Ascending aorta (tissue), 2 donors: ENCODE data around the gene PLAC9. TPM values are rescaled to one million over a fixed set of nuclear protein-coding genes. Genes with fewer than 3 reads are reported as not detected.
A peak's percentile ranks its signal among the peaks of the same experiment; 100 is the strongest.

Experiments
- DNase-seq, 2 donors: peaks; one replicate each; pipeline ENCODE4 v3.0.0-alpha.2; 2019; ENCODE audit warnings: low spot score in 2 of 2
- H3K27ac ChIP-seq, 2 donors: fragments of 200-600 bp; sonication (generic); one replicate each; pipeline ENCODE4 v1.5.1; 2016 to 2017; ENCODE audit warnings: mild to moderate bottlenecking in 1 of 2
- H3K27me3 ChIP-seq: fragments of 200-600 bp; sonication (generic); one replicate; pipeline ENCODE4 v1.5.1; 2017
- H3K36me3 ChIP-seq, 2 donors: fragments of 200-600 bp; sonication (generic); one replicate each; pipeline ENCODE4 v1.5.1; 2016
- H3K4me1 ChIP-seq, 2 donors: fragments of 200-600 bp; sonication (generic); one replicate each; pipeline ENCODE4 v1.5.1; 2016 to 2017; ENCODE audit warnings: mild to moderate bottlenecking in 1 of 2
- H3K4me3 ChIP-seq, 2 donors: fragments of 200-600 bp; sonication (generic); one replicate each; pipeline ENCODE4 v1.5.1; 2016 to 2017; ENCODE audit warnings: mild to moderate bottlenecking in 1 of 2
- H3K9me3 ChIP-seq, 2 donors: fragments of 200-600 bp; sonication (generic); one replicate each; pipeline ENCODE4 v1.5.1; 2016
- intact Hi-C: fragments of 100-400 bp; cut with DNase I; formaldehyde crosslinking; loops from one replicate; pipeline ENCODE4 v1.15.1; 2023
- total RNA-seq: library from RNA; depleted of rRNA; stranded (reverse); fragments of >200 nt; gene quantifications from one replicate; pipeline ENCODE4 v1.1.0, GENCODE V29; 2016
- TF ChIP-seq, protein P1 (sequence below), 3 experiments: fragments of 200-600 bp in 2 of 3; fragments of 450-650 bp in 1 of 3; sonication (generic) in 2 of 3; IDR thresholded peaks; one replicate each; pipeline ENCODE4 v1.5.1; 2016 to 2019; ENCODE audit warnings: antibody characterized with exemption in 3 of 3, mild to moderate bottlenecking in 1 of 3, moderate library complexity in 1 of 3

PLAC9 gene
- total RNA-seq, 1 donor from 2014 or later = 221 TPM

DNA sequence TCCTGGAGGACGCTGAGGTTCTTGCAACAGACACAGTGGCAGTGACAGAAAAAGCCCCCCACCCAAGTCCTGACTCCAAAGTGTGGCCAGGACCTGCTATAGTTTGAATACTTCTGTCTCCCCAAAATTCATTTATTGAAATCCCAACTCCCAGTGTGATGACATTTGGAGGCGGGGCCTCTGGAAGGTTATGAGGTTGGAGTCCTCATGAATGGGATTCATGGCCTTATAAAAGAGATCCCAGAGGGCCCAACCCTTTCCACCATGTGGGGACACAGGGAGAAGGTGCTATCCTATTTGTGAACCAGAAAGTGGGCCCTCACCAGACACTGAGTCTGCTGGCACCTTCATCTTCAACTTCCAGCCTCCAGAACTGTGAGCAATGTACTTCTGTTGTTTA lies 54.5 kb downstream of the PLAC9 start:
- intact Hi-C loops = no loop called here
- TF ChIP-seq, protein P1, sequence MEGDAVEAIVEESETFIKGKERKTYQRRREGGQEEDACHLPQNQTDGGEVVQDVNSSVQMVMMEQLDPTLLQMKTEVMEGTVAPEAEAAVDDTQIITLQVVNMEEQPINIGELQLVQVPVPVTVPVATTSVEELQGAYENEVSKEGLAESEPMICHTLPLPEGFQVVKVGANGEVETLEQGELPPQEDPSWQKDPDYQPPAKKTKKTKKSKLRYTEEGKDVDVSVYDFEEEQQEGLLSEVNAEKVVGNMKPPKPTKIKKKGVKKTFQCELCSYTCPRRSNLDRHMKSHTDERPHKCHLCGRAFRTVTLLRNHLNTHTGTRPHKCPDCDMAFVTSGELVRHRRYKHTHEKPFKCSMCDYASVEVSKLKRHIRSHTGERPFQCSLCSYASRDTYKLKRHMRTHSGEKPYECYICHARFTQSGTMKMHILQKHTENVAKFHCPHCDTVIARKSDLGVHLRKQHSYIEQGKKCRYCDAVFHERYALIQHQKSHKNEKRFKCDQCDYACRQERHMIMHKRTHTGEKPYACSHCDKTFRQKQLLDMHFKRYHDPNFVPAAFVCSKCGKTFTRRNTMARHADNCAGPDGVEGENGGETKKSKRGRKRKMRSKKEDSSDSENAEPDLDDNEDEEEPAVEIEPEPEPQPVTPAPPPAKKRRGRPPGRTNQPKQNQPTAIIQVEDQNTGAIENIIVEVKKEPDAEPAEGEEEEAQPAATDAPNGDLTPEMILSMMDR (IDR thresholded peaks at IDR 0.05) = no peak
- no peaks in the 10 kb centered on the region for H3K36me3 ChIP-seq
- no peaks in the 10 kb centered on the region for H3K9me3 ChIP-seq
- peak overlapping the region; percentile 6 to 39 for H3K27ac ChIP-seq
- peak in 1 of 2 donors; percentile 61 for DNase-seq
- H3K27me3 ChIP-seq = no peaks in the 10 kb centered on the region
- H3K4me1 ChIP-seq = peaks cover 19 to 50% of the 10 kb centered on the region in 2 donors
- H3K4me3 ChIP-seq = no peak overlapping the region

GRCh38 chr10:80187465-80188409 lies 55.2 kb downstream of the PLAC9 start:
- H3K9me3 ChIP-seq = no peaks in the 10 kb centered on the region
- peak overlapping the region; percentile 39 to 40 for H3K27ac ChIP-seq
- peak in 1 of 2 donors; percentile 64 for DNase-seq
- intact Hi-C loops = no loop called here
- H3K4me1 ChIP-seq = peaks cover 17 to 46% of the 10 kb centered on the region in 2 donors
- H3K4me3 ChIP-seq = no peak overlapping the region
- no peaks in the 10 kb centered on the region for H3K27me3 ChIP-seq
- H3K36me3 ChIP-seq = no peaks in the 10 kb centered on the region
- TF ChIP-seq, protein P1 (IDR thresholded peaks at IDR 0.05) = no peak

DNA sequence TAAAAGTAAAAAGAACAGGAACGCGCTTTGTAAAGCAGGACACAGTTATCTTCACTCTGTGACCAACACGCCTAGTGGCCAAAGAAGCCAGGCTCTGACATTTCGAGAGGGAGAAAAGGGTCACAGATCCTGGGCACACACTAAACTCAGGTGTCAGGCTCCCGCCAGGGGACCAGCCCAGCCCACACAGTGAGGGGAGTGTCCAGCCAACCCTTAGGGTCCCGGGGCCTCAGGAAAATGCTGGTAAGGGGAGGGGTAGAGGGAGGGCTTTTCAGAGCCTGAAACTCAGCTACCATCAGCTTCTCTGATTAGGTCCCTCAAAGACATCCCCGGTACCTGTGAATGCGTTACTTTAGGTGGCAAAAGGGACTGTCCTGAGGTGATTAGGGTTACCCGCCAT lies 56.2 kb downstream of the PLAC9 start:
- DNase-seq = no peak
- H3K4me1 ChIP-seq = peaks cover 13 to 38% of the 10 kb centered on the region in 2 donors

GRCh38 chr10:80191589-80192270 lies 59.2 kb downstream of the PLAC9 start:
- no peaks in the 10 kb centered on the region for H3K9me3 ChIP-seq
- no peaks in the 10 kb centered on the region for H3K27me3 ChIP-seq
- H3K4me3 ChIP-seq = no peak overlapping the region
- intact Hi-C loops = no loop called here
- peak in 1 of 2 donors; percentile 59 for DNase-seq
- no peak overlapping the region for H3K27ac ChIP-seq
- H3K36me3 ChIP-seq = peaks cover 0 to 8% of the 10 kb centered on the region in 2 donors
- peaks cover 3 to 48% of the 10 kb centered on the region in 2 donors for H3K4me1 ChIP-seq
- TF ChIP-seq, protein P1 (IDR thresholded peaks at IDR 0.05) = no peak

More for the DNA sequence above, 56.2 kb downstream of the PLAC9 start:
- Histone ChIP-seq H3K27me3 (no peaks in the 10 kb centered on the region), H3K9me3 (no peaks in the 10 kb centered on the region), H3K4me3 (no peak overlapping the region), H3K27ac (peak overlapping the region; percentile 7 to 26), H3K36me3 (no peaks in the 10 kb centered on the region)
- TF ChIP-seq, protein P1 (IDR thresholded peaks at IDR 0.05) = no peak
- intact Hi-C loops = no loop called here

GRCh38 chr10:80192553-80192952 lies 60.0 kb downstream of the PLAC9 start:
- H3K4me1 ChIP-seq = peaks cover 3 to 49% of the 10 kb centered on the region in 2 donors
- DNase-seq = no peak
- intact Hi-C loops = no loop called here
- H3K4me3 ChIP-seq = no peak overlapping the region
- no peaks in the 10 kb centered on the region for H3K27me3 ChIP-seq
- H3K9me3 ChIP-seq = no peaks in the 10 kb centered on the region
- TF ChIP-seq, protein P1 (IDR thresholded peaks at IDR 0.05) = no peak
- no peak overlapping the region for H3K27ac ChIP-seq
- peaks cover 0 to 8% of the 10 kb centered on the region in 2 donors for H3K36me3 ChIP-seq
